Thyroid gland (tissue), 4 donors: ENCODE data around the gene INPP5A. TPM values are rescaled to one million over a fixed set of nuclear protein-coding genes. Genes with fewer than 3 reads are reported as not detected.

Experiments used
- DNase-seq, 2 donors: peaks; one replicate each; pipeline ENCODE4 v3.0.0-alpha.2; 2019
- H3K27ac ChIP-seq, 3 donors: fragments of 200-600 bp; sonication (generic); 1 replicate in 2 of 3; 2 replicates in 1 of 3; pipeline ENCODE4 v1.5.1; 2016 to 2019; ENCODE audit warnings: mild to moderate bottlenecking in 1 of 3, moderate library complexity in 1 of 3
- H3K27me3 ChIP-seq: fragments of 200-600 bp; sonication (generic); one replicate; pipeline ENCODE4 v1.5.1; 2019
- H3K36me3 ChIP-seq, 2 donors: fragments of 200-600 bp; sonication (generic); one replicate each; pipeline ENCODE4 v1.5.1; 2016 to 2019
- H3K4me1 ChIP-seq, 2 donors: fragments of 200-600 bp; sonication (generic); one replicate each; pipeline ENCODE4 v1.5.1; 2017 to 2019
- H3K4me3 ChIP-seq, 3 donors: fragments of 200-600 bp; sonication (generic); replicated peaks in 1 of 3; 1 replicate in 2 of 3; 2 replicates in 1 of 3; pipeline ENCODE4 v1.5.1; 2016; ENCODE audit warnings: mild to moderate bottlenecking in 1 of 3
- H3K9me3 ChIP-seq: fragments of 200-600 bp; sonication (generic); one replicate; pipeline ENCODE4 v1.5.1; 2017
- POLR2A ChIP-seq, 2 donors: fragments of 450-650 bp; IDR thresholded peaks; one replicate each; pipeline ENCODE4 v1.6.1; 2017; ENCODE audit warnings: antibody characterized with exemption in 2 of 2, mild to moderate bottlenecking in 2 of 2, moderate library complexity in 1 of 2
- WGBS, 2 donors: methylation state at CpG; one replicate each; pipeline ENCODE4 v1.1.5; 2017; 5-methylcytosine and 5-hydroxymethylcytosine counted together
- intact Hi-C: fragments of 100-400 bp; cut with DNase I; formaldehyde crosslinking; loops from one replicate; pipeline ENCODE4 v1.15.1; 2023
- total RNA-seq, 4 donors: library from RNA; depleted of rRNA; stranded (reverse); fragments of >200 nt; gene quantifications; one replicate each; pipeline ENCODE4 v1.2.3, GENCODE V29; 2016
- TF ChIP-seq, protein P1 (sequence below), 6 experiments: fragments of 200-600 bp in 3 of 6; fragments of 450-650 bp in 3 of 6; sonication (generic) in 3 of 6; IDR thresholded peaks; one replicate each; pipeline ENCODE4 v1.5.1; 2016 to 2019; ENCODE audit warnings: antibody characterized with exemption in 6 of 6, mild to moderate bottlenecking in 2 of 6, inconsistent platforms in 1 of 6, moderate library complexity in 1 of 6

The INPP5A gene
- total RNA-seq, 4 donors from 2014 or later, result 30.4 to 75.8 (median 41.1) TPM

DNA sequence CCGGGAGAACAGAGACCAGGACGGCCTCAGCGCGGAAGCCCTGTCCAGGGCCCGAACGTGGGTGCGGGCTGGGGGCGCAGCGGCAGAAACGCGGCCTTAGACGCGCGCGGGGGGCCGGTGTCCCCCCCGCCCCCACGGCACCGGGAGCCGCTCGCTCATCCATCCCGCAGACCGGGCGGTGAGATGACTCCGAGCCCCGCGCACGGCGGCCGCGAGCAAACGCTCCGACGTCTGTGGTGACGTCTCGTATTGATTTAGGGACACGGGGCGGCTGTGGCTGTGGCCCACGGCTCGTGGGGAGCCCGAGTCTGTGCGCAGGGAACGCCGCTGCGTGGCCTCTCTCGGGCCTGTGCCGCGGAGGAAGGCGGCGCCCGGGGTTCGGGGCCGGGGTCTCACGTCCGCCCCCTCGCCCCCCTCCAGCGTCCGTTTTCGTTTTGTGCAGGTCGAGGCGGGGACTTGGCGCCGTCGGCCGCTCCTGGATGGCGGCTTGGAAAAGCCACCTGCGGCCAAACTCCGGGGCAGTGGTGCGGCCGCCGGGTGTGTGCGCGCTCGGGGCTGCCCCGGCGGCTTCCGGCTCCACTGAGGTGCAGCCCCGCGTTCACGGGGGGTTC lies 249.4 kb downstream of the INPP5A start:
- 10% methylated on average over 4 of the region's 80 CpGs; no CpG with 5 or more reads in 1 of the 2 donors for WGBS, 2 donors
- H3K9me3 ChIP-seq, result no peaks in the 10 kb centered on the region
- no peak overlapping the region for H3K27ac ChIP-seq
- H3K27me3 ChIP-seq, result peaks cover 18% of the 10 kb centered on the region
- DNase-seq, result no peak
- intact Hi-C loops, result loop anchor here (5.0 kb wide), 1 partner anchor 135 kb away; no protein-coding TSS in a partner anchor
- no peak for TF ChIP-seq POLR2A (IDR thresholded peaks at IDR 0.05)
- TF ChIP-seq, protein P1, sequence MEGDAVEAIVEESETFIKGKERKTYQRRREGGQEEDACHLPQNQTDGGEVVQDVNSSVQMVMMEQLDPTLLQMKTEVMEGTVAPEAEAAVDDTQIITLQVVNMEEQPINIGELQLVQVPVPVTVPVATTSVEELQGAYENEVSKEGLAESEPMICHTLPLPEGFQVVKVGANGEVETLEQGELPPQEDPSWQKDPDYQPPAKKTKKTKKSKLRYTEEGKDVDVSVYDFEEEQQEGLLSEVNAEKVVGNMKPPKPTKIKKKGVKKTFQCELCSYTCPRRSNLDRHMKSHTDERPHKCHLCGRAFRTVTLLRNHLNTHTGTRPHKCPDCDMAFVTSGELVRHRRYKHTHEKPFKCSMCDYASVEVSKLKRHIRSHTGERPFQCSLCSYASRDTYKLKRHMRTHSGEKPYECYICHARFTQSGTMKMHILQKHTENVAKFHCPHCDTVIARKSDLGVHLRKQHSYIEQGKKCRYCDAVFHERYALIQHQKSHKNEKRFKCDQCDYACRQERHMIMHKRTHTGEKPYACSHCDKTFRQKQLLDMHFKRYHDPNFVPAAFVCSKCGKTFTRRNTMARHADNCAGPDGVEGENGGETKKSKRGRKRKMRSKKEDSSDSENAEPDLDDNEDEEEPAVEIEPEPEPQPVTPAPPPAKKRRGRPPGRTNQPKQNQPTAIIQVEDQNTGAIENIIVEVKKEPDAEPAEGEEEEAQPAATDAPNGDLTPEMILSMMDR (IDR thresholded peaks at IDR 0.05), result no peak
- H3K4me3 ChIP-seq, result no peak overlapping the region
- H3K4me1 ChIP-seq, result peaks cover 9 to 39% of the 10 kb centered on the region in 2 donors
- no peaks in the 10 kb centered on the region for H3K36me3 ChIP-seq

DNA sequence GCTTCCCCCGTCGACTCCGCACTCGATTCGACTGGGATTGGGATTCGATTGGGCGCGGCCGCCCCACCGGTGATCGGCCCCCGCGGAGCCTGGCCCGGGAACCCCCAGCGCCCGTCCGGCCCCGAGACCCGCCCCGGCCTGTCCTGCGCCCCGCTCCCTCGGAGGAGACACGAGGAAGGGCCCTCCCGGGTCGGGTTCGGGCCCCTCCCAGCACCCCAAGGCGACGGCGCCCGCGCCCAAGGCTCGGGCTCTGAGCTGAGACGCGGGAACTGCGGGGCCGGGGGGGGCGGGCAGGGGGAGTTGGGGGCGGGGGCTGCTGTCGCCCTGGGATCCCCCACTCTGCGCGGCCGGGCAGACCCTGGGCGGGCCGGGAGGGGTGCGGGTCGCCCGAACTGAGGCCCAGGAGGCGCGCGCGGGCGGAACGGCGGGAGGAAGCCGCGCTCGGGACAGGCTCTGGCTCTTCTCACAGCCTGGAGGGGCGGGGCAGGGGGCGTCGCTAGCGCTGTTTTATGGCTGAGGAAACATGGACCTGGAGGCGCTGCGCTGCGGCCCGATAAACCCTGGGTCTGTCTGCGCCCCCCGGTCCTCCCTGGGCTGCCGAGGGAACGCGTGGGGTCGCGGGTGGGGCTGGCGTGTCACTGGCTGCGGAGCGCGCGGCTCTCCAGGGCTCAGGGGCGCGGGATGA lies 250.1 kb downstream of the INPP5A start:
- Histone ChIP-seq H3K27ac (no peak overlapping the region), H3K4me3 (no peak overlapping the region), H3K9me3 (no peaks in the 10 kb centered on the region), H3K36me3 (no peaks in the 10 kb centered on the region), H3K27me3 (peaks cover 18% of the 10 kb centered on the region), H3K4me1 (peaks cover 9 to 39% of the 10 kb centered on the region in 2 donors)
- intact Hi-C loops, result loop anchor here (5.0 kb wide), 1 partner anchor 135 kb away; no protein-coding TSS in a partner anchor
- WGBS, 2 donors, result 0% methylated on average over 1 of the region's 80 CpGs; no CpG with 5 or more reads in 1 of the 2 donors
- no peak for DNase-seq
- no peak for TF ChIP-seq POLR2A (IDR thresholded peaks at IDR 0.05)
- TF ChIP-seq, protein P1 (IDR thresholded peaks at IDR 0.05), result no peak

DNA sequence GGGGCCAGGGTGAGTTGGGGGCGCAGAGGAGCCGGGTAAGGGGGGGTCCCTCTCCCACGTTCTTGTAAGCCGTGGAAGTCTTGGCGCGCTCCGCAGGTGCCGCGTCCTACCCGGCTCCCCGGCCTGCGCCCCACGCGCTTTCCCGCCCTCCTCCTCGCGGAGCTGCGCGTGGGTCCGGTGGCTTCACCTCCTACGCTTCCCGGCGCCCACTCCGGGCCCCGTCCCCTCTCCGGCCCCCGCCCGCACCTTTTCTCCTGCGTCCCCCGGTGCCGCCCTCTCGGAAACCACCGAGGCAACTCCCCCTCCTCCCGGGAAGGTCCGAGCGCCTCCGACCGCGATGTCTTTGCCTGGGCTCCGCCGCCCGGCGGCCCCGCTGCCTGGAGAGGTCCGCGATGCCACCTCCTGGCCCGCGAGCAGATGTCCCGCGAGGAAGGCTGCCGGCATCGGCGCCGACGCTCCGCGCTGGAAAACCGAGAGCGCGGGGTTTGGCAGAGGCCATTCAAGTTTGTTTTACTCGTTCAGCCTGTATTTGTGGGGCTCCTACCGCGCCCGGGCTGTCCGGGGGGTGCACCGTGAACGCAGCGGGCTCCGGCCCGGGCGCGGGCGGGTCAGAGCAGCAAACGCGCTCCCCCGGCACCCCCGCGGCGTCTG lies 250.7 kb downstream of the INPP5A start:
- Histone ChIP-seq H3K27me3 (peaks cover 18% of the 10 kb centered on the region), H3K36me3 (no peaks in the 10 kb centered on the region), H3K27ac (no peak overlapping the region), H3K4me1 (peaks cover 9 to 39% of the 10 kb centered on the region in 2 donors), H3K9me3 (no peaks in the 10 kb centered on the region), H3K4me3 (no peak overlapping the region)
- WGBS, 2 donors, result 2 to 5% methylated on average over 26 to 54 of the region's 79 CpGs
- no peak for TF ChIP-seq POLR2A (IDR thresholded peaks at IDR 0.05)
- TF ChIP-seq, protein P1 (IDR thresholded peaks at IDR 0.05), result peak in 3 of 6 experiments; percentile 10 to 30 (median 27)
- intact Hi-C loops, result loop anchor here (5.0 kb wide), 1 partner anchor 136 kb away; no protein-coding TSS in a partner anchor
- peak; percentile 19 to 29 for DNase-seq

DNA sequence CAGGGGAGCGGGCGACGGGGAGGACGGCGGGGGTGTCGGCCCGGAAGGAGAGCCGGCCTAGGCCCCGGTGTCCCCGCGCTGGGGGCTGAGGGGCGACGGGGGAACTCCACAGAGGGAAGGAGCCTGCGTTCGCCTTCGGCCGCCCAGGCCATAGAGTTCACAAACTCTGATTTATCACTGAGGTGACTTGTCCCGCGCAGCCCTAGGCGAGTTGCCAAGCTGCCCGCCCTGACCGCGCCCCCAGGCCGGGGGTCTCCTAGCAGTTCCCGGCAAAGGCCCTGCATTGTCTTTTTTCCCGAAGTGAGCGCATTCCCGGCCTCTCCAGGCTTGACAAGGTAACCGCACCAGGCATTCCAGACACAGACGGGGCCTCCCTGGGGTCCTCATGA lies 251.2 kb downstream of the INPP5A start:
- Histone ChIP-seq H3K9me3 (no peaks in the 10 kb centered on the region), H3K27ac (no peak overlapping the region), H3K4me1 (peaks cover 9 to 39% of the 10 kb centered on the region in 2 donors), H3K27me3 (peaks cover 18% of the 10 kb centered on the region), H3K36me3 (no peaks in the 10 kb centered on the region), H3K4me3 (no peak overlapping the region)
- TF ChIP-seq, protein P1 (IDR thresholded peaks at IDR 0.05), result no peak
- TF ChIP-seq POLR2A (IDR thresholded peaks at IDR 0.05), result no peak
- no peak for DNase-seq
- intact Hi-C loops, result loop anchor here (5.0 kb wide), 1 partner anchor 137 kb away; no protein-coding TSS in a partner anchor
- WGBS, 2 donors, result 10% methylated on average over 15 of the region's 30 CpGs; no CpG with 5 or more reads in 1 of the 2 donors
